ENCODE results near the gene PGA3. TPM values are rescaled to one million over a fixed set of nuclear protein-coding genes. Genes with fewer than 3 reads are reported as not detected.

The PGA3 gene
- total and polyA plus RNA-seq, 12 donors: 0.18 to 3.4 (median 0.77) TPM; not detected in 6

Other genes starting within 250 kb of the PGA3 start
- 1 to 10 TPM in 2 of 10 donors, under 1 TPM in 7, not detected in 1; 0.17 to 4.5 (median 0.46) TPM for gene CD6, start 231.8 kb upstream of the PGA3 start, total RNA-seq
- under 1 TPM; 0.07 to 0.12 TPM for gene CD6, start 231.8 kb upstream of the PGA3 start, polyA plus RNA-seq
- gene CD5, start 101.0 kb upstream of the PGA3 start, total RNA-seq: 1 to 10 TPM in 1 of 10 donors, under 1 TPM in 6, not detected in 3; 0.07 to 5.7 (median 0.38) TPM
- gene CD5, start 101.0 kb upstream of the PGA3 start, polyA plus RNA-seq: under 1 TPM in 1 of 2 donors, not detected in 1; 0.12 TPM
- 10 to 100 TPM; 10.6 to 21.8 (median 15.5) TPM for gene VPS37C, start 42.1 kb upstream of the PGA3 start, total RNA-seq
- 10 to 100 TPM in 1 of 2 donors, 1 to 10 TPM in 1; 7.7 to 18.6 TPM for gene VPS37C, start 42.1 kb upstream of the PGA3 start, polyA plus RNA-seq
- 1 to 10 TPM in 2 of 10 donors, under 1 TPM in 1, not detected in 7; 0.76 to 2.6 (median 2.6) TPM for gene PGA4, start 18.8 kb downstream of the PGA3 start, total RNA-seq
- 1 to 10 TPM in 1 of 2 donors, not detected in 1; 1.7 TPM for gene PGA4, start 18.8 kb downstream of the PGA3 start, polyA plus RNA-seq
- gene PGA5, start 37.7 kb downstream of the PGA3 start, total RNA-seq: under 1 TPM in 4 of 10 donors, not detected in 6; 0.30 to 0.93 (median 0.60) TPM
- gene PGA5, start 37.7 kb downstream of the PGA3 start, polyA plus RNA-seq: under 1 TPM; 0.14 to 0.66 TPM
- gene VWCE, start 91.8 kb downstream of the PGA3 start, total RNA-seq: 1 to 10 TPM in 4 of 10 donors, under 1 TPM in 6; 0.47 to 2.2 (median 0.89) TPM
- 1 to 10 TPM in 1 of 2 donors, under 1 TPM in 1; 0.42 to 1.2 TPM for gene VWCE, start 91.8 kb downstream of the PGA3 start, polyA plus RNA-seq
- 100 to 1,000 TPM; 101 to 147 (median 129) TPM for gene DDB1, start 129.6 kb downstream of the PGA3 start, total RNA-seq
- gene DDB1, start 129.6 kb downstream of the PGA3 start, polyA plus RNA-seq: 100 to 1,000 TPM in 1 of 2 donors, 10 to 100 TPM in 1; 59.0 to 147 TPM
- gene TKFC, start 129.7 kb downstream of the PGA3 start, total RNA-seq: 10 to 100 TPM; 13.9 to 26.1 (median 20.9) TPM
- 10 to 100 TPM; 11.8 to 12.1 TPM for gene TKFC, start 129.7 kb downstream of the PGA3 start, polyA plus RNA-seq
- gene CYB561A3, start 158.4 kb downstream of the PGA3 start, total RNA-seq: 10 to 100 TPM in 5 of 10 donors, 1 to 10 TPM in 5; 6.0 to 18.6 (median 9.7) TPM
- 10 to 100 TPM; 10.5 to 11.8 TPM for gene CYB561A3, start 158.4 kb downstream of the PGA3 start, polyA plus RNA-seq
- 10 to 100 TPM; 14.4 to 25.9 (median 17.6) TPM for gene TMEM138, start 158.9 kb downstream of the PGA3 start, total RNA-seq
- gene TMEM138, start 158.9 kb downstream of the PGA3 start, polyA plus RNA-seq: 10 to 100 TPM; 28.0 to 35.3 TPM
- 1 to 10 TPM; 2.9 to 6.8 (median 4.1) TPM for gene TMEM216, start 189.1 kb downstream of the PGA3 start, total RNA-seq
- gene TMEM216, start 189.1 kb downstream of the PGA3 start, polyA plus RNA-seq: 1 to 10 TPM; 6.3 to 8.3 TPM
- 10 to 100 TPM; 37.7 to 51.8 (median 43.3) TPM for gene CPSF7, start 226.5 kb downstream of the PGA3 start, total RNA-seq
- gene CPSF7, start 226.5 kb downstream of the PGA3 start, polyA plus RNA-seq: 10 to 100 TPM; 22.3 to 43.8 TPM
- gene SDHAF2, start 226.6 kb downstream of the PGA3 start, total RNA-seq: 10 to 100 TPM; 24.4 to 39.9 (median 32.7) TPM
- gene SDHAF2, start 226.6 kb downstream of the PGA3 start, polyA plus RNA-seq: 10 to 100 TPM; 43.4 to 56.1 TPM

All from heart right ventricle (tissue), 12 donors.